Panc1 (cell line): Measurements from ENCODE around the gene SEMA3D. TPM values are rescaled to one million over a fixed set of nuclear protein-coding genes. Genes with fewer than 3 reads are reported as not detected.

Experiments used
- ATAC-seq: fragments of 200-7000 bp; cut with Tn5 transposase; 2 replicates; pipeline ENCODE4 v1.9.1; 2020; ENCODE audit warnings: mild to moderate bottlenecking, moderate library complexity
- BruUV-seq: library from RNA; stranded (reverse); fragments of 400-500 nt; replicated peaks from 2 replicates; lab custom pipeline; 2021; lab: Mats Ljungman, UMichigan
- CTCF ChIA-PET: fragments of 300-600 bp; sonication (Branson Sonifier 250); formaldehyde crosslinking; loops from one replicate; lab custom pipeline; 2022; ENCODE audit warnings: antibody characterized with exemption; lab: Charles Lee
- POLR2A ChIA-PET: fragments of 300-600 bp; sonication (Branson Sonifier 250); formaldehyde crosslinking; loops from one replicate; lab custom pipeline; 2022; ENCODE audit warnings: antibody characterized with exemption; lab: Charles Lee
- DNase-seq: peaks from one replicate; pipeline ENCODE4 v3.0.0-alpha.2; 2010; ENCODE audit warnings: low read depth, low spot score
- H3K27ac ChIP-seq: 2 replicates; pipeline ENCODE4 v1.5.1; 2011; ENCODE audit warnings: mild to moderate bottlenecking, low read length, inconsistent platforms
- H3K27me3 ChIP-seq: fragments of 200-500 bp; sonication (Bioruptor generic); 2 replicates; pipeline ENCODE4 v1.6.0; 2014; ENCODE audit warnings: low read length, inconsistent platforms; ENCODE audit not compliant: control insufficient read depth, insufficient read depth
- H3K36me3 ChIP-seq: fragments of 200-500 bp; sonication (Bioruptor generic); 2 replicates; pipeline ENCODE4 v1.5.1; 2014; ENCODE audit warnings: inconsistent platforms, mild to moderate bottlenecking, low read length, moderate library complexity; ENCODE audit not compliant: control insufficient read depth, insufficient read depth
- H3K4me1 ChIP-seq: 2 replicates; pipeline ENCODE4 v1.5.1; 2011; ENCODE audit warnings: inconsistent platforms, mild to moderate bottlenecking, low read length, moderate library complexity; ENCODE audit not compliant: control insufficient read depth, insufficient read depth
- H3K4me3 ChIP-seq, 2 experiments: 2 replicates each; pipeline ENCODE4 v1.5.1; 2011 to 2012; ENCODE audit warnings: low read depth in 2 of 2, low read length in 2 of 2, mild to moderate bottlenecking in 2 of 2, inconsistent platforms in 1 of 2, moderate library complexity in 1 of 2
- H3K9me3 ChIP-seq: fragments of 200-500 bp; sonication (Bioruptor generic); 2 replicates; pipeline ENCODE4 v1.5.1; 2014; ENCODE audit warnings: low read depth, mild to moderate bottlenecking, inconsistent platforms, low read length, moderate library complexity; ENCODE audit not compliant: control insufficient read depth, insufficient read depth
- POLR2AphosphoS5 ChIP-seq: IDR thresholded peaks from 2 replicates; pipeline ENCODE4 v1.6.1; 2012; ENCODE audit warnings: mild to moderate bottlenecking, low read depth, low read length, moderate library complexity
- SIN3A ChIP-seq: IDR thresholded peaks from 2 replicates; pipeline ENCODE4 v1.6.1; 2012; ENCODE audit warnings: low read depth, mild to moderate bottlenecking, low read length, moderate library complexity, borderline replicate concordance; ENCODE audit not compliant: insufficient read depth
- TCF7L2 ChIP-seq: IDR thresholded peaks from 2 replicates; pipeline ENCODE4 v1.6.1; 2011; ENCODE audit warnings: mild to moderate bottlenecking, low read depth, low read length, inconsistent platforms
- in situ Hi-C: cut with HindIII; loops from 2 replicates; pipeline ENCODE4 v1.10.0; 2016; ENCODE audit warnings: low sequenced_read_pairs, low pct_unique_long_range_greater_than_20kb
- intact Hi-C: fragments of 100-400 bp; cut with micrococcal nuclease; formaldehyde crosslinking; loops from one replicate; pipeline ENCODE4 v1.10.0; 2022; ENCODE audit not compliant: unreplicated experiment
- total RNA-seq: library from RNA; stranded (reverse); gene quantifications from one replicate; pipeline ENCODE4 v1.2.1, GENCODE V29; 2021; ENCODE audit not compliant: unreplicated experiment
- TF ChIP-seq, protein P1 (sequence below): fragments of 450-650 bp; IDR thresholded peaks from 2 replicates; pipeline ENCODE4 v1.5.1; 2017; ENCODE audit warnings: mild to moderate bottlenecking
- TF ChIP-seq, protein P2 (sequence below), 2 experiments: IDR thresholded peaks; 2 replicates each; pipeline ENCODE4 v1.6.1; 2011 to 2012; ENCODE audit warnings: low read depth in 2 of 2, control low read depth in 1 of 2, low read length in 1 of 2, mild to moderate bottlenecking in 1 of 2, moderate library complexity in 1 of 2; ENCODE audit not compliant: insufficient read depth in 1 of 2

The SEMA3D gene
- total RNA-seq, 1 experiment from 2014 or later, result 11.5 TPM

GRCh38 chr7:85133006-85133405 is 53.9 kb downstream of the SEMA3D start:
- intact Hi-C loops, result no loop called here
- no peaks in the 10 kb centered on the region for H3K36me3 ChIP-seq
- ChIA-PET POLR2A (no interaction called here), CTCF (interaction anchor here (0.6 kb wide), 1 partner anchor 12 kb away, joined by 3 read pairs; no protein-coding TSS in a partner anchor)
- H3K4me1 ChIP-seq, result no peaks in the 10 kb centered on the region
- no peak overlapping the region for H3K27ac ChIP-seq
- in situ Hi-C loops, result no loop called here
- BruUV-seq, result no TSS peak
- H3K27me3 ChIP-seq, result no peaks in the 10 kb centered on the region
- no peaks in the 10 kb centered on the region for H3K9me3 ChIP-seq
- ATAC-seq (no peak), DNase-seq (no peak)
- no peak overlapping the region for H3K4me3 ChIP-seq
- TF ChIP-seq POLR2AphosphoS5 (no peak), TCF7L2 (no peak), SIN3A (no peak)
- TF ChIP-seq, protein P1, sequence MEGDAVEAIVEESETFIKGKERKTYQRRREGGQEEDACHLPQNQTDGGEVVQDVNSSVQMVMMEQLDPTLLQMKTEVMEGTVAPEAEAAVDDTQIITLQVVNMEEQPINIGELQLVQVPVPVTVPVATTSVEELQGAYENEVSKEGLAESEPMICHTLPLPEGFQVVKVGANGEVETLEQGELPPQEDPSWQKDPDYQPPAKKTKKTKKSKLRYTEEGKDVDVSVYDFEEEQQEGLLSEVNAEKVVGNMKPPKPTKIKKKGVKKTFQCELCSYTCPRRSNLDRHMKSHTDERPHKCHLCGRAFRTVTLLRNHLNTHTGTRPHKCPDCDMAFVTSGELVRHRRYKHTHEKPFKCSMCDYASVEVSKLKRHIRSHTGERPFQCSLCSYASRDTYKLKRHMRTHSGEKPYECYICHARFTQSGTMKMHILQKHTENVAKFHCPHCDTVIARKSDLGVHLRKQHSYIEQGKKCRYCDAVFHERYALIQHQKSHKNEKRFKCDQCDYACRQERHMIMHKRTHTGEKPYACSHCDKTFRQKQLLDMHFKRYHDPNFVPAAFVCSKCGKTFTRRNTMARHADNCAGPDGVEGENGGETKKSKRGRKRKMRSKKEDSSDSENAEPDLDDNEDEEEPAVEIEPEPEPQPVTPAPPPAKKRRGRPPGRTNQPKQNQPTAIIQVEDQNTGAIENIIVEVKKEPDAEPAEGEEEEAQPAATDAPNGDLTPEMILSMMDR, result no peak
- TF ChIP-seq, protein P2, sequence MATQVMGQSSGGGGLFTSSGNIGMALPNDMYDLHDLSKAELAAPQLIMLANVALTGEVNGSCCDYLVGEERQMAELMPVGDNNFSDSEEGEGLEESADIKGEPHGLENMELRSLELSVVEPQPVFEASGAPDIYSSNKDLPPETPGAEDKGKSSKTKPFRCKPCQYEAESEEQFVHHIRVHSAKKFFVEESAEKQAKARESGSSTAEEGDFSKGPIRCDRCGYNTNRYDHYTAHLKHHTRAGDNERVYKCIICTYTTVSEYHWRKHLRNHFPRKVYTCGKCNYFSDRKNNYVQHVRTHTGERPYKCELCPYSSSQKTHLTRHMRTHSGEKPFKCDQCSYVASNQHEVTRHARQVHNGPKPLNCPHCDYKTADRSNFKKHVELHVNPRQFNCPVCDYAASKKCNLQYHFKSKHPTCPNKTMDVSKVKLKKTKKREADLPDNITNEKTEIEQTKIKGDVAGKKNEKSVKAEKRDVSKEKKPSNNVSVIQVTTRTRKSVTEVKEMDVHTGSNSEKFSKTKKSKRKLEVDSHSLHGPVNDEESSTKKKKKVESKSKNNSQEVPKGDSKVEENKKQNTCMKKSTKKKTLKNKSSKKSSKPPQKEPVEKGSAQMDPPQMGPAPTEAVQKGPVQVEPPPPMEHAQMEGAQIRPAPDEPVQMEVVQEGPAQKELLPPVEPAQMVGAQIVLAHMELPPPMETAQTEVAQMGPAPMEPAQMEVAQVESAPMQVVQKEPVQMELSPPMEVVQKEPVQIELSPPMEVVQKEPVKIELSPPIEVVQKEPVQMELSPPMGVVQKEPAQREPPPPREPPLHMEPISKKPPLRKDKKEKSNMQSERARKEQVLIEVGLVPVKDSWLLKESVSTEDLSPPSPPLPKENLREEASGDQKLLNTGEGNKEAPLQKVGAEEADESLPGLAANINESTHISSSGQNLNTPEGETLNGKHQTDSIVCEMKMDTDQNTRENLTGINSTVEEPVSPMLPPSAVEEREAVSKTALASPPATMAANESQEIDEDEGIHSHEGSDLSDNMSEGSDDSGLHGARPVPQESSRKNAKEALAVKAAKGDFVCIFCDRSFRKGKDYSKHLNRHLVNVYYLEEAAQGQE (IDR thresholded peaks at IDR 0.05; ENCODE audit: insufficient read depth in 1 of 2, low read depth in 2 of 2, low read length in 1 of 2), result no peak

DNA sequence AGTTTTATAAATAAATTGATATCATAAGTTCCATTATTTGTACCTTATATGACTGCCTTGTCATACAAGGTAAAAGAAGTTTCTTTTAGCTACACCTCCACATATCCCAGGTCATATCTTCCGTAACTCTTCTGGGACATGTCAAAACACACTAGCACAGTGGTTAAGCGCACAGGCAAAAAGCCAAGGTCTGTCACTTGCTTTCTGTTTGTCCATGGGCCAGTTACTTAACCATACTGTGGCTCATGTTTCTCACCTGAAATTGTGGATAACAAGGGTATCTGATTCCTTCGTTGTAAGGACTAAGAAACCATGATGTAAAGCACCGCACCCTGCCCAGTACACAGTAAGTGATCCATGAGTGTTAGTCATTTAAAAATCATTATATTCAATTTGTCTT is 56.2 kb downstream of the SEMA3D start:
- BruUV-seq, result no TSS peak
- Histone ChIP-seq H3K4me3 (no peak overlapping the region), H3K27ac (no peak overlapping the region), H3K4me1 (no peaks in the 10 kb centered on the region), H3K27me3 (no peaks in the 10 kb centered on the region), H3K36me3 (no peaks in the 10 kb centered on the region), H3K9me3 (no peaks in the 10 kb centered on the region)
- POLR2A ChIA-PET, result no interaction called here
- in situ Hi-C loops (no loop called here), intact Hi-C loops (no loop called here)
- CTCF ChIA-PET, result no interaction called here
- DNase-seq (no peak), ATAC-seq (no peak)
- no peak for TF ChIP-seq SIN3A
- no peak for TF ChIP-seq POLR2AphosphoS5
- TF ChIP-seq, protein P1, result no peak
